CD4-positive, alpha-beta T cell treated with Interferon alpha-2 for 1 hour (primary cell): ENCODE data around the gene RGL3.
"Not testable (repeated sequence)": the region's sequence is repeated elsewhere in the genome, so short reads cannot be mapped to it uniquely, and the experiment has no call there.

ENCODE experiments used
- DNase-seq, 2 donors: peaks; one replicate each; pipeline ENCODE4 v3.0.0-alpha.2; 2020 to 2022

Gene RGL3

GRCh38 chr19:11418549-11419506 lies at the start of gene RGL3:
Gene RGL3, minus strand, starts transcription at chr19:11419314. Its CDS starts 36 bp downstream, at chr19:11419278.
- no peak for DNase-seq

GRCh38 chr19:11468266-11468845 lies 49.2 kb upstream of the RGL3 start:
- DNase-seq, result not testable (repeated sequence)

- no peak for DNase-seq
Measured at GRCh38 chr19:11465600-11465999, 46.5 kb upstream of the RGL3 start.

GRCh38 chr19:11464333-11465265 lies 45.5 kb upstream of the RGL3 start:
- DNase-seq, result no peak

GRCh38 chr19:11463391-11463790 lies 44.3 kb upstream of the RGL3 start:
- DNase-seq, result peak in 1 of 2 donors; percentile 23

- no peak for DNase-seq
Measured at GRCh38 chr19:11461453-11461852, 42.3 kb upstream of the RGL3 start.

GRCh38 chr19:11460207-11460606 lies 41.1 kb upstream of the RGL3 start:
- no peak for DNase-seq

GRCh38 chr19:11458912-11459311 lies 39.8 kb upstream of the RGL3 start:
- not testable (repeated sequence) for DNase-seq

- no peak for DNase-seq
Measured at GRCh38 chr19:11458236-11458900, 39.3 kb upstream of the RGL3 start.

- no peak for DNase-seq
Measured at GRCh38 chr19:11457831-11458230, 38.7 kb upstream of the RGL3 start.

- no peak for DNase-seq
Measured at GRCh38 chr19:11457115-11457514, 38.0 kb upstream of the RGL3 start.

- no peak for DNase-seq
Measured at GRCh38 chr19:11456659-11457058, 37.5 kb upstream of the RGL3 start.

- not testable (repeated sequence) for DNase-seq
Measured at GRCh38 chr19:11455233-11455554, 36.1 kb upstream of the RGL3 start.

GRCh38 chr19:11453468-11454341 lies 34.6 kb upstream of the RGL3 start:
- DNase-seq, result peak in 1 of 2 donors; percentile 16

GRCh38 chr19:11452620-11453310 lies 33.7 kb upstream of the RGL3 start:
- DNase-seq, result no peak

- DNase-seq, result no peak
Measured at GRCh38 chr19:11451871-11452619, 32.9 kb upstream of the RGL3 start.

GRCh38 chr19:11451327-11451870 lies 32.3 kb upstream of the RGL3 start:
- no peak for DNase-seq

GRCh38 chr19:11450570-11451326 lies 31.6 kb upstream of the RGL3 start:
- no peak for DNase-seq

GRCh38 chr19:11448923-11449554 lies 29.9 kb upstream of the RGL3 start:
- no peak for DNase-seq
